Neural progenitor cell (in vitro differentiated cells): ENCODE measurements around the gene C6orf89. TPM values are rescaled to one million over a fixed set of nuclear protein-coding genes. Genes with fewer than 3 reads are reported as not detected.
"Not testable (repeated sequence)": the region's sequence is repeated elsewhere in the genome, so short reads cannot be mapped to it uniquely, and the experiment has no call there.

Experiments used
- DNase-seq: peaks from one replicate; pipeline ENCODE4 v3.0.0-alpha.2; 2016; ENCODE audit warnings: low spot score
- H2AFZ ChIP-seq: fragments of 200-600 bp; sonication (generic); replicated peaks from 2 replicates; pipeline ENCODE4 v1.6.1; 2016; ENCODE audit warnings: antibody characterized with exemption
- H3F3A ChIP-seq: fragments of 200-600 bp; sonication (generic); 2 replicates; pipeline ENCODE4 v1.6.1; 2016; ENCODE audit warnings: antibody characterized with exemption, low read depth
- H3K27ac ChIP-seq: fragments of 200-600 bp; sonication (generic); 2 replicates; pipeline ENCODE4 v1.5.1; 2016; ENCODE audit warnings: mild to moderate bottlenecking
- H3K27me3 ChIP-seq: fragments of 200-600 bp; sonication (generic); 2 replicates; pipeline ENCODE4 v1.6.1; 2016; ENCODE audit warnings: mild to moderate bottlenecking, moderate library complexity
- H3K36me3 ChIP-seq: fragments of 200-600 bp; sonication (generic); 2 replicates; pipeline ENCODE4 v1.5.1; 2016
- H3K4me1 ChIP-seq: fragments of 200-600 bp; sonication (generic); 2 replicates; pipeline ENCODE4 v1.6.1; 2016; ENCODE audit warnings: mixed run types
- H3K4me2 ChIP-seq: fragments of 200-600 bp; sonication (generic); 2 replicates; pipeline ENCODE4 v1.6.1; 2016
- H3K4me3 ChIP-seq: fragments of 200-600 bp; sonication (generic); 2 replicates; pipeline ENCODE4 v1.5.1; 2016
- H3K79me2 ChIP-seq: fragments of 200-600 bp; sonication (generic); 2 replicates; pipeline ENCODE4 v1.6.1; 2016; ENCODE audit warnings: low read depth
- H3K9ac ChIP-seq: fragments of 200-600 bp; sonication (generic); 2 replicates; pipeline ENCODE4 v1.6.1; 2016
- H3K9me3 ChIP-seq: fragments of 200-600 bp; sonication (generic); 2 replicates; pipeline ENCODE4 v1.5.1; 2016; ENCODE audit warnings: low read depth
- H4K20me1 ChIP-seq: fragments of 200-600 bp; sonication (generic); 2 replicates; pipeline ENCODE4 v1.6.1; 2016; ENCODE audit warnings: low read depth
- H3K27ac Mint-ChIP-seq: 3 replicates; pipeline ENCODE4 v1.8.0; 2021; ENCODE audit warnings: mixed read lengths
- H3K27me3 Mint-ChIP-seq: 2 replicates; pipeline ENCODE4 v1.8.0; 2022; ENCODE audit warnings: low read depth, mild to moderate bottlenecking, inconsistent platforms, moderate library complexity, mixed read lengths; ENCODE audit not compliant: insufficient read depth
- H3K36me3 Mint-ChIP-seq: 3 replicates; pipeline ENCODE4 v1.8.0; 2021; ENCODE audit warnings: mixed read lengths
- H3K4me1 Mint-ChIP-seq: 3 replicates; pipeline ENCODE4 v1.8.0; 2021; ENCODE audit warnings: mixed read lengths
- H3K4me3 Mint-ChIP-seq: 3 replicates; pipeline ENCODE4 v1.8.0; 2021; ENCODE audit warnings: mild to moderate bottlenecking, moderate library complexity, mixed read lengths
- H3K9me3 Mint-ChIP-seq: 3 replicates; pipeline ENCODE4 v1.8.0; 2020; ENCODE audit warnings: mixed read lengths
- CTCF ChIP-seq: fragments of 200-600 bp; sonication (generic); IDR thresholded peaks from 2 replicates; pipeline ENCODE4 v1.5.1; 2017; ENCODE audit warnings: antibody characterized with exemption, mild to moderate bottlenecking
- EZH2 ChIP-seq: fragments of 200-600 bp; sonication (generic); IDR thresholded peaks from 2 replicates; pipeline ENCODE4 v1.6.1; 2017; ENCODE audit warnings: antibody characterized with exemption, mild to moderate bottlenecking, moderate library complexity
- EZH2phosphoT487 ChIP-seq: fragments of 200-600 bp; sonication (generic); IDR thresholded peaks from 2 replicates; pipeline ENCODE4 v1.6.1; 2017; ENCODE audit warnings: antibody characterized with exemption
- total RNA-seq: library from RNA; depleted of rRNA; stranded (reverse); fragments of >200 nt; gene quantifications from 2 replicates; pipeline ENCODE4 v1.2.3, GENCODE V29; 2015; ENCODE audit warnings: low replicate concordance

The C6orf89 gene
- total RNA-seq, 1 donor from 2014 or later = 21.2 TPM

- peaks cover 2% of the 10 kb centered on the region for H3K27me3 Mint-ChIP-seq
- no peaks in the 10 kb centered on the region for H3K9me3 Mint-ChIP-seq
- H3K4me3 Mint-ChIP-seq = no peak overlapping the region
- no peaks in the 10 kb centered on the region for H3K36me3 Mint-ChIP-seq
- Histone ChIP-seq H2AFZ (no peak overlapping the region), H3K27ac (no peak overlapping the region), H3K9ac (no peak overlapping the region), H3K4me3 (no peak overlapping the region), H4K20me1 (no peaks in the 10 kb centered on the region), H3K4me2 (peak overlapping the region; percentile 47), H3K79me2 (no peaks in the 10 kb centered on the region), H3K4me1 (peaks cover 7% of the 10 kb centered on the region), H3K27me3 (no peaks in the 10 kb centered on the region), H3K36me3 (no peaks in the 10 kb centered on the region), H3F3A (no peaks in the 10 kb centered on the region), H3K9me3 (no peaks in the 10 kb centered on the region)
- H3K27ac Mint-ChIP-seq = no peak overlapping the region
- TF ChIP-seq EZH2 = no peak
- no peak for TF ChIP-seq CTCF
- TF ChIP-seq EZH2phosphoT487 = no peak
- peak; percentile 51 for DNase-seq
- peaks cover 3% of the 10 kb centered on the region for H3K4me1 Mint-ChIP-seq
Observed at GRCh38 chr6:36947570-36948351, 62.0 kb downstream of the C6orf89 start.

- DNase-seq, H3K27me3 ChIP-seq, H3K79me2 ChIP-seq, H2AFZ ChIP-seq, H3K4me1 ChIP-seq, H3K4me3 ChIP-seq, H3K27ac Mint-ChIP-seq, H3K9ac ChIP-seq, H4K20me1 ChIP-seq, H3K27me3 Mint-ChIP-seq, H3K9me3 ChIP-seq, H3K9me3 Mint-ChIP-seq, H3K4me3 Mint-ChIP-seq, H3K36me3 ChIP-seq, H3F3A ChIP-seq, H3K36me3 Mint-ChIP-seq, H3K4me1 Mint-ChIP-seq, H3K4me2 ChIP-seq, H3K27ac ChIP-seq: not testable (repeated sequence)
Observed at GRCh38 chr6:36949076-36949475, 63.3 kb downstream of the C6orf89 start.

- H3K4me3 ChIP-seq = no peak overlapping the region
- H3K9me3 ChIP-seq = no peaks in the 10 kb centered on the region
- TF ChIP-seq EZH2 (no peak), CTCF (no peak), EZH2phosphoT487 (no peak)
- H3F3A ChIP-seq = no peaks in the 10 kb centered on the region
- H3K79me2 ChIP-seq = no peaks in the 10 kb centered on the region
- H3K27me3 ChIP-seq = no peaks in the 10 kb centered on the region
- no peaks in the 10 kb centered on the region for H4K20me1 ChIP-seq
- Mint-ChIP-seq H3K9me3 (no peaks in the 10 kb centered on the region), H3K27ac (no peak overlapping the region), H3K4me1 (peaks cover 1% of the 10 kb centered on the region), H3K4me3 (no peak overlapping the region), H3K27me3 (peaks cover 5% of the 10 kb centered on the region), H3K36me3 (no peaks in the 10 kb centered on the region)
- H3K36me3 ChIP-seq = no peaks in the 10 kb centered on the region
- DNase-seq = no peak
- peaks cover 7% of the 10 kb centered on the region for H3K4me1 ChIP-seq
- H3K4me2 ChIP-seq = no peak overlapping the region
- H3K9ac ChIP-seq = no peak overlapping the region
- H2AFZ ChIP-seq = no peak overlapping the region
- H3K27ac ChIP-seq = no peak overlapping the region
Observed at GRCh38 chr6:36949636-36950035, 63.9 kb downstream of the C6orf89 start.

- Mint-ChIP-seq H3K4me3 (no peak overlapping the region), H3K4me1 (no peaks in the 10 kb centered on the region)
- TF ChIP-seq CTCF (no peak), EZH2 (no peak), EZH2phosphoT487 (no peak)
Observed at GRCh38 chr6:36953931-36954261, 68.1 kb downstream of the C6orf89 start.

More at GRCh38 chr6:36953931-36954261, 68.1 kb downstream of the C6orf89 start:
- H3K79me2 ChIP-seq = no peaks in the 10 kb centered on the region
- H3K27ac ChIP-seq = no peak overlapping the region
- no peaks in the 10 kb centered on the region for H3K9me3 ChIP-seq
- no peaks in the 10 kb centered on the region for H3K27me3 ChIP-seq
- H3K4me1 ChIP-seq = no peaks in the 10 kb centered on the region
- no peak overlapping the region for H3K4me3 ChIP-seq
- H4K20me1 ChIP-seq = no peaks in the 10 kb centered on the region
- H3K4me2 ChIP-seq = no peak overlapping the region
- H3K9ac ChIP-seq = no peak overlapping the region
- H3K27ac Mint-ChIP-seq = no peak overlapping the region
- no peaks in the 10 kb centered on the region for H3K9me3 Mint-ChIP-seq
- no peak overlapping the region for H2AFZ ChIP-seq
- no peak for DNase-seq
- H3F3A ChIP-seq = no peaks in the 10 kb centered on the region
- peaks cover 6% of the 10 kb centered on the region for H3K27me3 Mint-ChIP-seq
- H3K36me3 Mint-ChIP-seq = no peaks in the 10 kb centered on the region
- no peaks in the 10 kb centered on the region for H3K36me3 ChIP-seq
